Measurements from ENCODE around the gene DPP8.

DNA sequence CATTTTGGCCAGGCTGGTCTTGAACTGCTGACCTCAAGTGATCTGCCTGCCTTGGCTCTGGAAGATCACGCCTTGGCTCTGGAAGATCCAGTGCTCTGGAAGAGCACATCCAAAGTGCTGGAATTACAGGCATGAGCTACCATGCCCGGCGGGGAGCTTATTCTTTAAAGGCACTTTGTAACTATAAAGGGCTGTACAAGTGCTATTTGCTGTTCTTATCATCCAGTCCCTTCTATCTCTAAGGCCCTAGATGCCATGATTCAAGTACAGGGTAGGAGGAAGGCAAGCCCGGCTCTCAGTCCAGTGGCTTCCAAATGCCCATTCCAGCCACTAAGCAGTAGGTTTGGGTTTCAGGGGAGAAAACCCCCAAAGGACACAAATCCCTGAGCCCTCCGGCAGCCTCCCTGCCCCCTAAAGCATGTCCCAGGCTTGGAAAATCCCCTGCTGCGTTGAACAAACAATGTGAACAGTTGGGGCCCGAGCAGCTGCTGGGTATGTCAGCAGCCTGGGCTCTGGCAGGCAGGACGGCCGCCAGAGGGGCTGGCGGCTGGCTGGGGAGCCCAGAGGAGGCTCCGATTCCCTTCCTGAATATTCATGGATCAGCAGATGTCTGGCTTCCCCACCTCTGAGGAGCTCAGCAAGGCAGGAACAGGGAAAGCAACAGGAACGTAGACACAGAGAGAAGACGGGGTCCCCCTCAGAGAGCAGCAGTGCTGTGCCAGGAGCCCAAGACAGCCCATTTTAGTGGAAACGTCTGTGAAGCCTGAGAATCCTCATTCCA is 102.5 kb downstream of the DPP8 start:
- TF ChIP-seq, protein P1, sequence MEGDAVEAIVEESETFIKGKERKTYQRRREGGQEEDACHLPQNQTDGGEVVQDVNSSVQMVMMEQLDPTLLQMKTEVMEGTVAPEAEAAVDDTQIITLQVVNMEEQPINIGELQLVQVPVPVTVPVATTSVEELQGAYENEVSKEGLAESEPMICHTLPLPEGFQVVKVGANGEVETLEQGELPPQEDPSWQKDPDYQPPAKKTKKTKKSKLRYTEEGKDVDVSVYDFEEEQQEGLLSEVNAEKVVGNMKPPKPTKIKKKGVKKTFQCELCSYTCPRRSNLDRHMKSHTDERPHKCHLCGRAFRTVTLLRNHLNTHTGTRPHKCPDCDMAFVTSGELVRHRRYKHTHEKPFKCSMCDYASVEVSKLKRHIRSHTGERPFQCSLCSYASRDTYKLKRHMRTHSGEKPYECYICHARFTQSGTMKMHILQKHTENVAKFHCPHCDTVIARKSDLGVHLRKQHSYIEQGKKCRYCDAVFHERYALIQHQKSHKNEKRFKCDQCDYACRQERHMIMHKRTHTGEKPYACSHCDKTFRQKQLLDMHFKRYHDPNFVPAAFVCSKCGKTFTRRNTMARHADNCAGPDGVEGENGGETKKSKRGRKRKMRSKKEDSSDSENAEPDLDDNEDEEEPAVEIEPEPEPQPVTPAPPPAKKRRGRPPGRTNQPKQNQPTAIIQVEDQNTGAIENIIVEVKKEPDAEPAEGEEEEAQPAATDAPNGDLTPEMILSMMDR (IDR thresholded peaks at IDR 0.05 in 8 of 11, conservative IDR thresholded peaks at IDR 0.05 in 3 of 11) = no peak
- no peak for TF ChIP-seq POLR2A (IDR thresholded peaks at IDR 0.05)
